Calu3 (cell line): ENCODE data around the gene GOT2. TPM values are rescaled to one million over a fixed set of nuclear protein-coding genes. Genes with fewer than 3 reads are reported as not detected.
"Not testable (repeated sequence)": the region's sequence is repeated elsewhere in the genome, so short reads cannot be mapped to it uniquely, and the experiment has no call there.

ENCODE experiments used
- BruUV-seq: library from RNA; stranded (reverse); fragments of 400-500 nt; replicated peaks from 2 replicates; lab custom pipeline; 2021; lab: Mats Ljungman, UMichigan
- CTCF ChIA-PET: fragments of 300-600 bp; sonication (Branson Sonifier 250); formaldehyde crosslinking; loops from one replicate; lab custom pipeline; 2022; ENCODE audit warnings: antibody characterized with exemption; lab: Charles Lee
- DNase-seq: peaks from one replicate; pipeline ENCODE4 v3.0.0; 2022
- H3K27ac Mint-ChIP-seq: one replicate; pipeline ENCODE4 v1.8.0; 2022; ENCODE audit warnings: mixed read lengths; ENCODE audit not compliant: unreplicated experiment
- H3K27me3 Mint-ChIP-seq: one replicate; pipeline ENCODE4 v1.8.0; 2022; ENCODE audit warnings: mixed read lengths; ENCODE audit not compliant: unreplicated experiment
- H3K36me3 Mint-ChIP-seq: one replicate; pipeline ENCODE4 v1.8.0; 2022; ENCODE audit warnings: mild to moderate bottlenecking, moderate library complexity, mixed read lengths; ENCODE audit not compliant: insufficient read depth, unreplicated experiment
- H3K4me1 Mint-ChIP-seq: one replicate; pipeline ENCODE4 v1.8.0; 2022; ENCODE audit warnings: mild to moderate bottlenecking, low read depth, mixed read lengths; ENCODE audit not compliant: unreplicated experiment
- H3K4me3 Mint-ChIP-seq: one replicate; pipeline ENCODE4 v1.8.0; 2022; ENCODE audit warnings: mild to moderate bottlenecking, low read depth, moderate library complexity, mixed read lengths; ENCODE audit not compliant: unreplicated experiment
- H3K9me3 Mint-ChIP-seq: one replicate; pipeline ENCODE4 v1.8.0; 2022; ENCODE audit warnings: low read depth, mixed read lengths; ENCODE audit not compliant: unreplicated experiment
- CTCF ChIP-seq: fragments of 200-600 bp; IDR thresholded peaks from one replicate; pipeline ENCODE4 v1.8.0; 2022; ENCODE audit warnings: antibody characterized with exemption; ENCODE audit not compliant: unreplicated experiment
- intact Hi-C: fragments of 100-400 bp; cut with micrococcal nuclease; formaldehyde crosslinking; loops from one replicate; pipeline ENCODE4 v1.10.0; 2022; ENCODE audit not compliant: unreplicated experiment
- total RNA-seq: library from RNA; stranded (reverse); gene quantifications from 2 replicates; pipeline ENCODE4 v1.2.3, GENCODE V29; 2022

The GOT2 gene
- total RNA-seq, 1 experiment from 2014 or later = 162 TPM

GRCh38 chr16:58661199-58661830 lies 72.8 kb downstream of the GOT2 start:
- Mint-ChIP-seq H3K4me3 (no peak overlapping the region), H3K4me1 (no peaks in the 10 kb centered on the region), H3K27ac (no peak overlapping the region), H3K9me3 (no peaks in the 10 kb centered on the region), H3K27me3 (peaks cover 14% of the 10 kb centered on the region), H3K36me3 (no peaks in the 10 kb centered on the region)
- BruUV-seq = no TSS peak
- DNase-seq = peak; percentile 66
- CTCF ChIA-PET = interaction anchor here (0.6 to 1.7 kb wide), 22 partner anchors 8 to 533 kb away, joined by 3 to 12 read pairs (median 3); partner anchors contain the start of genes CFAP20, CNOT1, SETD6 and SLC38A7
- intact Hi-C loops = loop anchor here (1.0 kb wide), 3 partner anchors 146 to 325 kb away; partner anchors contain the start of gene SETD6
- TF ChIP-seq CTCF = peak; percentile 59

GRCh38 chr16:58659911-58660310 lies 74.2 kb downstream of the GOT2 start:
- H3K27me3 Mint-ChIP-seq = peaks cover 16% of the 10 kb centered on the region
- DNase-seq, H3K4me1 Mint-ChIP-seq, intact Hi-C loops, H3K9me3 Mint-ChIP-seq, H3K4me3 Mint-ChIP-seq, H3K27ac Mint-ChIP-seq, BruUV-seq, H3K36me3 Mint-ChIP-seq: not testable (repeated sequence)
- CTCF ChIA-PET = interaction anchor here (0.7 to 1.7 kb wide), 3 partner anchors 59 to 165 kb away, joined by 3 to 7 read pairs (median 4); no protein-coding TSS in a partner anchor

- intact Hi-C loops = no loop called here
- TF ChIP-seq CTCF = no peak
Measured at GRCh38 chr16:58658796-58659211, 75.3 kb downstream of the GOT2 start.

More at GRCh38 chr16:58658796-58659211, 75.3 kb downstream of the GOT2 start:
- BruUV-seq = no TSS peak
- no peak overlapping the region for H3K27ac Mint-ChIP-seq
- H3K27me3 Mint-ChIP-seq = peaks cover 27% of the 10 kb centered on the region
- no peak for DNase-seq
- H3K4me3 Mint-ChIP-seq = no peak overlapping the region
- no peaks in the 10 kb centered on the region for H3K4me1 Mint-ChIP-seq
- no peaks in the 10 kb centered on the region for H3K36me3 Mint-ChIP-seq
- CTCF ChIA-PET = no interaction called here
- H3K9me3 Mint-ChIP-seq = no peaks in the 10 kb centered on the region

Other genes starting within 250 kb of the GOT2 start
- 4.9 and 6.1 TPM in 2 replicates for gene NDRG4, start 234.2 kb downstream of the GOT2 start, total RNA-seq
- gene SETD6, start 218.8 kb downstream of the GOT2 start, total RNA-seq = 42.8 and 46.8 TPM in 2 replicates
- 270 and 299 TPM in 2 replicates for gene CNOT1, start 104.5 kb downstream of the GOT2 start, total RNA-seq
- 23.3 and 23.7 TPM in 2 replicates for gene SLC38A7, start 49.5 kb downstream of the GOT2 start, total RNA-seq